HL-60 (cell line): ENCODE data around the gene ABO.
"Not testable (repeated sequence)": the region's sequence is repeated elsewhere in the genome, so short reads cannot be mapped to it uniquely, and the experiment has no call there.

Source experiments
- CTCF ChIP-seq: IDR thresholded peaks from one replicate; pipeline ENCODE4 v1.5.1; 2011; ENCODE audit warnings: low read length, control low read depth, inconsistent platforms; ENCODE audit not compliant: insufficient read depth
- POLR2AphosphoS5 ChIP-seq: IDR thresholded peaks from 2 replicates; pipeline ENCODE4 v1.6.1; 2012; ENCODE audit warnings: low read depth

- not testable (repeated sequence) for TF ChIP-seq CTCF, POLR2AphosphoS5
Observed at GRCh38 chr9:133208171-133208879, 66.7 kb downstream of the ABO start.
